GM23248 (cell line): ENCODE measurements around the gene FREM1.

Experiments
- EZH2 ChIP-seq: fragments of 200-600 bp; sonication (generic); IDR thresholded peaks from 2 replicates; pipeline ENCODE4 v1.6.1; 2018; ENCODE audit warnings: antibody characterized with exemption, mild to moderate bottlenecking; ENCODE audit not compliant: insufficient read depth, poor library complexity, severe bottlenecking
- EZH2phosphoT487 ChIP-seq: fragments of 200-600 bp; sonication (generic); IDR thresholded peaks from 2 replicates; pipeline ENCODE4 v1.6.1; 2018; ENCODE audit warnings: antibody characterized with exemption, moderate library complexity, mild to moderate bottlenecking, low read depth; ENCODE audit not compliant: insufficient read depth

- TF ChIP-seq EZH2phosphoT487 (no peak), EZH2 (no peak)
Measured at GRCh38 chr9:14760060-14760459, 150.2 kb downstream of the FREM1 start.
